Spleen (tissue), 11 donors: Measurements from ENCODE around the gene TNFRSF14. TPM values are rescaled to one million over a fixed set of nuclear protein-coding genes. Genes with fewer than 3 reads are reported as not detected.

Source experiments
- DNase-seq: peaks from one replicate; pipeline ENCODE4 v3.0.0-alpha.2; 2020
- H3K27ac ChIP-seq, 8 donors: fragments of 200-600 bp; sonication (generic) in 7 of 8; 1 replicate in 4 of 8; 2 replicates in 4 of 8; pipeline versions ENCODE4 v1.5.0 to v1.8.0; 2016 to 2021; ENCODE audit warnings: inconsistent platforms in 4 of 8, mild to moderate bottlenecking in 4 of 8, moderate library complexity in 1 of 8
- H3K27me3 ChIP-seq, 7 donors: fragments of 200-600 bp; sonication (generic) in 6 of 7; replicated peaks in 1 of 7; 1 replicate in 4 of 7; 2 replicates in 3 of 7; pipeline versions ENCODE4 v1.5.0 to v1.8.0; 2016 to 2021; ENCODE audit warnings: inconsistent platforms in 3 of 7, mild to moderate bottlenecking in 1 of 7
- H3K36me3 ChIP-seq, 6 donors: fragments of 200-600 bp; sonication (generic) in 5 of 6; 1 replicate in 4 of 6; 2 replicates in 2 of 6; pipeline versions ENCODE4 v1.5.0 to v1.8.0; 2016 to 2021; ENCODE audit warnings: inconsistent platforms in 2 of 6
- H3K4me1 ChIP-seq, 6 donors: fragments of 200-600 bp; sonication (generic) in 5 of 6; 1 replicate in 3 of 6; 2 replicates in 3 of 6; pipeline versions ENCODE4 v1.5.0 to v1.8.0; 2016 to 2021; ENCODE audit warnings: inconsistent platforms in 3 of 6
- H3K4me3 ChIP-seq, 8 donors: fragments of 200-600 bp; sonication (generic) in 7 of 8; 1 replicate in 4 of 8; 2 replicates in 4 of 8; pipeline versions ENCODE4 v1.5.0 to v1.8.0; 2016 to 2021; ENCODE audit warnings: inconsistent platforms in 4 of 8, mild to moderate bottlenecking in 4 of 8, moderate library complexity in 2 of 8
- H3K9me3 ChIP-seq, 8 donors: fragments of 200-600 bp; sonication (generic) in 7 of 8; 1 replicate in 4 of 8; 2 replicates in 4 of 8; pipeline versions ENCODE4 v1.5.0 to v1.8.0; 2016 to 2021; ENCODE audit warnings: inconsistent platforms in 4 of 8
- CTCF ChIP-seq, 11 experiments: fragments of 200-600 bp in 7 of 11; fragments of 450-650 bp in 4 of 11; sonication (generic) in 4 of 11; IDR thresholded peaks in 8 of 11; conservative IDR thresholded peaks in 3 of 11; 1 replicate in 7 of 11; 2 replicates in 4 of 11; pipeline versions ENCODE4 v1.4.0 to v1.8.0; 2016 to 2021; ENCODE audit warnings: antibody characterized with exemption in 11 of 11, inconsistent platforms in 4 of 11, mild to moderate bottlenecking in 1 of 11
- POLR2A ChIP-seq, 3 donors: fragments of 450-650 bp; IDR thresholded peaks; one replicate each; pipeline ENCODE4 v1.5.1; 2017; ENCODE audit warnings: antibody characterized with exemption in 3 of 3, mild to moderate bottlenecking in 1 of 3
- POLR2AphosphoS5 ChIP-seq, 3 donors: sonication (generic); formaldehyde crosslinking; IDR thresholded peaks; one replicate each; pipeline ENCODE4 v1.5.1; 2017; ENCODE audit warnings: antibody characterized with exemption in 3 of 3
- WGBS, 5 donors: extraction: QIAGEN DNeasy Blood & Tissue Kit in 3 of 5; methylation state at CpG; one replicate each; pipeline versions ENCODE4 v1.1.5 to v1.1.7; 2013 to 2018; 5-methylcytosine and 5-hydroxymethylcytosine counted together
- intact Hi-C: fragments of 100-400 bp; cut with DNase I; formaldehyde crosslinking; loops from one replicate; pipeline ENCODE4 v1.15.0; 2023; ENCODE audit warnings: low total_unique reads
- polyA plus RNA-seq, 3 donors: library from polyadenylated mRNA; stranded (reverse); fragments of 200-250 nt; gene quantifications; one replicate each; pipeline ENCODE4 v1.2.1, GENCODE V29; 2013
- total RNA-seq, 7 donors: library from RNA; depleted of rRNA in 3 of 7; stranded (reverse); fragments of >200 nt in 3 of 7; fragmentation: NEBNext Ultra II Directional in 4 of 7; extraction: Animal tissue kit (Norgen Biotek cat#: 25700) in 4 of 7; gene quantifications; one replicate each; pipeline versions ENCODE4 v1.1.0 to v1.2.1, GENCODE V29; 2016 to 2021
- donor health status: healthy with polysubstance abuse.
- donor health status: DM: no; HTN: no; CAD: no; lungs with moderate emphysema.
- donor health status: DM: no; HTN: no; CAD: no.
- donor health status: Bipolar disorder and iron deficiency.
- donor health status: healthy.
- donor health status: DM: no; HTN: no; CAD: no.
- donor health status: DM: yes; HTN: yes; CAD: no.

Gene TNFRSF14
- total and polyA plus RNA-seq, 10 donors, result 146 to 366 (median 191) TPM

DNA sequence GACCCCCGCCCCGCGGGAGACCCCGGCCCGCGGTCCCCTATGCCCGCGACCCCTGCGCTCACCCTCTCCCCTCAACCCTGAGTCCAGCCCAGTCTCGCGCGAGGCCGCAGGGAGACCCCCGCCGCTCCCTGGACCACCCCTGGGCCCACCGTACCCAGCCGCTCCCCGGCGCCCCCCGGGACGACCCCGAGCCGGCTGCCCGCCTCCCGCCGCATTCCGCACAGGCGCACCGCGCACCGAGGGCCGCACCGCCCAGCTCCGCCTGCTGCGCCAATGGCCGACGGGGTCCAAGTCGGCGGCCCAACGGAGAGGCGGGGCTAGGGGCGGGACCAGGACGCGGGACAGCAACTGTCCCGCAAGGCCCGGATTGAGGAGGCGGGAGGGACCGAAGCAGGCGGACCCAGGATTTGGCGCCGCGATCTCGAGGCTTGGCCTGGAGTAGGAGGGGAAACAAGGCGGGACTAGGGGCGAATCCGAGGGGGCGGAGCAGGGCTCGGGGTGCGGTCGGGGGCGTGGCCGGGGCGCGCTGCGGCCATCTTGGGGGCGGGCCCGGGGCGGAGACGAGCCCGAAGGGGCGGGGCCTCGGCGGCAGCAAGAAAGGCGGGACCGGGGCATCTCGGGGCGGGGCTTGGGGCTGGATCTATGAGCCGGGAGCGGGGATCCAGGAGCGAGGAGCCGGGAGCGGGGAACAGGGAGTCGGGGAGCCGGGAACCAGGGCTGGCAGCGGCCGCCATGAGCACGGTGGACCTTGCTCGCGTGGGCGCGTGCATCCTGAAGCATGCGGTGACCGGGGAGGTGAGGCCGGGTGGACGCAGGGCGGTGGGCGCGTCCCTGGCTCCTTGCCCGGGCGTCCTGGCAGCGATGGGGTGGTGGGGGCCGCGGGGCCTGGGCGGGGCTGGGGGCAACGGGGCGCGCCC lies 30.2 kb downstream of the TNFRSF14 start, which contains the start of gene PRXL2B:
Gene PRXL2B (plus strand): TSS at position 624 of the 917 bp plus-strand sequence. CDS start 109 bp downstream, at position 733.
- peaks cover 0 to 7% (median 0%) of the 10 kb centered on the region in 7 donors for H3K27me3 ChIP-seq
- peak in 2 of 3 donors; percentile 65 to 80 for TF ChIP-seq POLR2A (IDR thresholded peaks at IDR 0.05)
- peak in 2 of 11 experiments; percentile 15 to 33 for TF ChIP-seq CTCF (IDR thresholded peaks at IDR 0.05 in 8 of 11, conservative IDR thresholded peaks at IDR 0.05 in 3 of 11)
- TF ChIP-seq POLR2AphosphoS5 (IDR thresholded peaks at IDR 0.05), result peak; percentile 93 to 95 (median 94)
- peak; percentile 100 for DNase-seq
- peak within 1 kb of the TSS; percentile 95 to 100 (median 99) for H3K27ac ChIP-seq
- intact Hi-C loops, result no loop called here
- WGBS, 5 donors, result 0 to 1% (median 1%) methylated on average over 15 to 107 of the region's 107 CpGs
- peaks cover 0 to 27% (median 8%) of the 10 kb centered on the region in 6 donors for H3K36me3 ChIP-seq
- peak within 1 kb of the TSS; percentile 70 to 95 (median 82) for H3K4me3 ChIP-seq
- H3K4me1 ChIP-seq, result peaks cover 26 to 70% (median 50%) of the 10 kb centered on the region in 6 donors
- no peaks in the 10 kb centered on the region for H3K9me3 ChIP-seq

DNA sequence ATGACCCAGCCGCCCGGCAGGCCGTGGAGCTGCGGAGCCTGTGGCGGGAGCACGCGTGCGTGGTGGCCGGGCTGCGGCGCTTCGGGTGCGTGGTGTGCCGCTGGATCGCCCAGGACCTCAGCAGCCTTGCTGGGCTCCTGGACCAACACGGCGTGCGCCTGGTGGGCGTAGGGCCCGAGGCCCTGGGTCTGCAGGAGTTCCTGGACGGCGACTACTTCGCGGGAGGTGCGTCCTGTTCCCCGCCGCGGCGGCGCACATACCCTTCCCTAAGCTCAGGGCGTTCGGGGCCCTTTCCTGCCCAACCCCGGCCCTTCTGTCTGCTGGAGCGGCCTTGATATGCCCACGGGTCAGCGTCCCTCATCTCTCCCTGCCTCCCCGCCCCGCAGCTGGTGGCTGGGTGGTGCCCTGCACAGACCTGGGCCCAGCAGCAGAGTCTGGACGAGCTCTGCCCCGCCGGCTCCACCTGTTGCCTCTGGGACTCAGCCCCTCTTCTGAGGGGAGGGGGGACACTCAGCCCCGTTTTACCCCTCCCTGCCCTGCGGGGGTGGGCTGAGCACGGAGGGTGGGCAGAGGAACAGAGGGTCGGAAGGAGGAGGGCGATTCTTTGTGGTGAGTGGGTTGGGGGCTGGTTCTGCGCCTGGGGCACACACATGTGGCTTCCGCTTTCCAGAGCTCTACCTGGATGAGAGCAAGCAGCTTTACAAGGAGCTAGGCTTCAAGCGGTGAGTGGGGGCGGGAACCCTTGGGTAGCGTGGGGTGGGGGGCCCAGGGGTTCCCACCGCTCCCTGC lies 31.1 kb downstream of the TNFRSF14 start:
- intact Hi-C loops, result no loop called here

GRCh38 chr1:2587860-2588571 lies 31.8 kb downstream of the TNFRSF14 start:
- Histone ChIP-seq H3K4me1 (peaks cover 18 to 60% (median 44%) of the 10 kb centered on the region in 6 donors), H3K4me3 (peak overlapping the region in 6 of 8 donors; percentile 70 to 95 (median 90)), H3K9me3 (no peaks in the 10 kb centered on the region), H3K27me3 (peaks cover 0 to 7% (median 0%) of the 10 kb centered on the region in 7 donors), H3K27ac (peak overlapping the region in 4 of 8 donors; percentile 95 to 99 (median 99)), H3K36me3 (peaks cover 0 to 27% (median 8%) of the 10 kb centered on the region in 6 donors)
- intact Hi-C loops, result no loop called here
- TF ChIP-seq POLR2AphosphoS5 (IDR thresholded peaks at IDR 0.05) (no peak), POLR2A (IDR thresholded peaks at IDR 0.05) (no peak), CTCF (IDR thresholded peaks at IDR 0.05 in 8 of 11, conservative IDR thresholded peaks at IDR 0.05 in 3 of 11) (no peak)
- peak; percentile 88 for DNase-seq
- 65 to 89% (median 83%) methylated on average over 8 to 19 of the region's 19 CpGs for WGBS, 5 donors

More for the DNA sequence above, 31.1 kb downstream of the TNFRSF14 start:
- peaks cover 18 to 61% (median 43%) of the 10 kb centered on the region in 6 donors for H3K4me1 ChIP-seq
- peak overlapping the region; percentile 70 to 95 (median 82) for H3K4me3 ChIP-seq
- TF ChIP-seq CTCF (IDR thresholded peaks at IDR 0.05 in 8 of 11, conservative IDR thresholded peaks at IDR 0.05 in 3 of 11) (no peak), POLR2AphosphoS5 (IDR thresholded peaks at IDR 0.05) (peak in 2 of 3 donors; percentile 5 to 45), POLR2A (IDR thresholded peaks at IDR 0.05) (no peak)
- H3K27me3 ChIP-seq, result peaks cover 0 to 7% (median 0%) of the 10 kb centered on the region in 7 donors
- H3K27ac ChIP-seq, result peak overlapping the region; percentile 95 to 100 (median 99)
- DNase-seq, result peak; percentile 93
- peaks cover 0 to 27% (median 8%) of the 10 kb centered on the region in 6 donors for H3K36me3 ChIP-seq
- no peaks in the 10 kb centered on the region for H3K9me3 ChIP-seq
- 6 to 37% (median 10%) methylated on average over 10 to 52 of the region's 52 CpGs for WGBS, 5 donors
